Fibroblast of skin of abdomen (primary cell): ENCODE measurements around the gene CYP27A1.
A peak's percentile ranks its signal among the peaks of the same experiment; 100 is the strongest.
"Not testable (repeated sequence)": the region's sequence is repeated elsewhere in the genome, so short reads cannot be mapped to it uniquely, and the experiment has no call there.

Source experiments
- DNase-seq: peaks from one replicate; pipeline ENCODE4 v3.0.0-alpha.2; 2013

CYP27A1 gene

GRCh38 chr2:218832520-218832919 is 50.6 kb downstream of the CYP27A1 start:
- DNase-seq = no peak

- DNase-seq = no peak
Observed at GRCh38 chr2:218833023-218833609, 51.2 kb downstream of the CYP27A1 start.

GRCh38 chr2:218834685-218835084 is 52.7 kb downstream of the CYP27A1 start:
- no peak for DNase-seq

GRCh38 chr2:218837495-218837894 is 55.5 kb downstream of the CYP27A1 start:
- no peak for DNase-seq

GRCh38 chr2:218839430-218839829 is 57.5 kb downstream of the CYP27A1 start:
- DNase-seq = peak; percentile 51

GRCh38 chr2:218839888-218840287 is 57.9 kb downstream of the CYP27A1 start:
- no peak for DNase-seq

- not testable (repeated sequence) for DNase-seq
Observed at GRCh38 chr2:218844334-218844733, 62.4 kb downstream of the CYP27A1 start.

GRCh38 chr2:218846963-218847362 is 65.0 kb downstream of the CYP27A1 start:
- not testable (repeated sequence) for DNase-seq

- DNase-seq = no peak
Observed at GRCh38 chr2:218849721-218850120, 67.8 kb downstream of the CYP27A1 start.

GRCh38 chr2:218850796-218851195 is 68.8 kb downstream of the CYP27A1 start:
- DNase-seq = no peak

- DNase-seq = no peak
Observed at GRCh38 chr2:218851286-218851685, 69.3 kb downstream of the CYP27A1 start.

- DNase-seq = peak; percentile 42
Observed at GRCh38 chr2:218852911-218853667, 71.1 kb downstream of the CYP27A1 start.

GRCh38 chr2:218853766-218854165 is 71.8 kb downstream of the CYP27A1 start:
- peak; percentile 61 for DNase-seq

GRCh38 chr2:218854860-218855259 is 72.9 kb downstream of the CYP27A1 start:
- DNase-seq = no peak

GRCh38 chr2:218855305-218856166 is 73.6 kb downstream of the CYP27A1 start:
- DNase-seq = no peak

GRCh38 chr2:218856167-218856895 is 74.4 kb downstream of the CYP27A1 start:
- no peak for DNase-seq

- DNase-seq = no peak
Observed at GRCh38 chr2:218856896-218857243, 74.9 kb downstream of the CYP27A1 start.

- DNase-seq = peak; percentile 25
Observed at GRCh38 chr2:218857371-218858137, 75.6 kb downstream of the CYP27A1 start.

GRCh38 chr2:218858138-218858445 is 76.1 kb downstream of the CYP27A1 start:
- no peak for DNase-seq

GRCh38 chr2:218858671-218859555 is 77.0 kb downstream of the CYP27A1 start:
- DNase-seq = no peak

- DNase-seq = no peak
Observed at GRCh38 chr2:218859556-218859987, 77.6 kb downstream of the CYP27A1 start, which contains the start of gene WNT6. TSS of gene WNT6 (plus strand) at chr2:218859805. CDS start at chr2:218860038, 233 bp downstream.
